KMS-11 (cell line): ENCODE data around the gene PARP11.

Source experiments
- H2AFZ ChIP-seq: fragments of 200-600 bp; sonication (generic); 2 replicates; pipeline ENCODE4 v1.6.1; 2016; ENCODE audit warnings: antibody characterized with exemption, mixed run types, low read depth
- H3K27ac ChIP-seq: fragments of 200-600 bp; sonication (generic); 2 replicates; pipeline ENCODE4 v1.6.1; 2016; ENCODE audit warnings: mild to moderate bottlenecking, mixed run types
- H3K27me3 ChIP-seq: fragments of 200-600 bp; sonication (generic); 2 replicates; pipeline ENCODE4 v1.6.1; 2017; ENCODE audit warnings: mild to moderate bottlenecking, low read depth, mixed run types, moderate library complexity; ENCODE audit not compliant: insufficient read depth
- H3K36me3 ChIP-seq: fragments of 200-600 bp; sonication (generic); 2 replicates; pipeline ENCODE4 v1.6.1; 2017; ENCODE audit warnings: mild to moderate bottlenecking, mixed run types; ENCODE audit not compliant: insufficient read depth
- H3K4me1 ChIP-seq: fragments of 200-600 bp; sonication (generic); 2 replicates; pipeline ENCODE4 v1.6.1; 2016; ENCODE audit warnings: mild to moderate bottlenecking, low read depth, mixed run types; ENCODE audit not compliant: poor library complexity, severe bottlenecking
- H3K4me2 ChIP-seq: fragments of 200-600 bp; sonication (generic); 2 replicates; pipeline ENCODE4 v1.7.0; 2016; ENCODE audit warnings: mild to moderate bottlenecking, mixed run types
- H3K4me3 ChIP-seq: fragments of 200-600 bp; sonication (generic); IDR thresholded peaks from 2 replicates; pipeline ENCODE4 v1.6.1; 2017; ENCODE audit warnings: low read depth, low read length, mixed read lengths; ENCODE audit not compliant: insufficient read depth
- H3K79me2 ChIP-seq: fragments of 200-600 bp; sonication (generic); 2 replicates; pipeline ENCODE4 v1.6.1; 2016; ENCODE audit warnings: low read depth, mixed run types; ENCODE audit not compliant: insufficient read depth
- H3K9ac ChIP-seq: fragments of 200-600 bp; sonication (generic); 2 replicates; pipeline ENCODE4 v1.6.1; 2016; ENCODE audit warnings: mild to moderate bottlenecking, mixed run types
- H4K20me1 ChIP-seq: fragments of 200-600 bp; sonication (generic); 2 replicates; pipeline ENCODE4 v1.6.1; 2016; ENCODE audit warnings: mild to moderate bottlenecking, mixed run types; ENCODE audit not compliant: insufficient read depth
- TF ChIP-seq, protein P1 (sequence below): fragments of 200-600 bp; sonication (generic); conservative IDR thresholded peaks from 2 replicates; pipeline ENCODE4 v1.6.1; 2017; ENCODE audit warnings: low read depth, mild to moderate bottlenecking, antibody characterized with exemption, low read length, moderate library complexity, mixed read lengths

Gene PARP11

DNA sequence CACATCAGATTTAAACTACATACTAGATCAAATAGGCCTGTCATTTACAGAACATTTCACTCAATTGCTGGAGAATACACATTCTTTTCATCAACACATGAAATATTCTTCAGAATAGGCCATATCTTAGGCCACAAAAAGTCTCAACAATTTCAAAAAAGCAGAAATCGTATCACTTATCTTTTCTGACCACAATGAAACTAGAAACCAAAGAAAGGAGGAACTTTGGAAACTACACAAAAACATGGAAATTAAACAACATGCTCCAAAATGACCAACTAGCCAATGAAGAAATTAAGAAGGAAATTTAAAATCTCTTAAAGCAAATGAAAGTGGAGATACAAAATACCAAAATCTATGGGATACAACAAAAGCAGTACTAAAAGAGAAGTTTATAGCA is 35.1 kb downstream of the PARP11 start:
- H3K4me2 ChIP-seq = no peak overlapping the region

DNA sequence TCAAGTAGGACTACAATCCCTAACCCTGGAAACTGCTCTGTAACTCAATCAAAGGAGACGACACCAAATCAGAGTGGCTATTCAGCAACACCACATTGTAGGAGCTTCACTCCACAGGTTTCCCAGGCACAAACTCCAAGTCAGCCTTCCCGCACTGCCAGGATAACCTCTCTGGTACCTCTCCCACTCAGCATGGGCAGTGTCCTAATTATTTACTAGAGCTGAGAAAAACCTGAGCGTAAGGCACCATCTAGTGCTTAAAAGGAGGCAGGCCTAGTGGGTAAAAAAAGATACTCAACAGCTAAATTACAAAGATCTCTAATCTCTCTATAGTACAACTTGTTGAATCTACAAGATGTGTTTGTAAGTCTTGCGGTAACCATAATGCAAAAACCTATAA is 36.1 kb downstream of the PARP11 start:
- Histone ChIP-seq H3K4me2 (no peak overlapping the region), H3K9ac (no peak overlapping the region), H3K4me3 (no peak overlapping the region), H3K27ac (no peak overlapping the region), H3K4me1 (peaks cover 11% of the 10 kb centered on the region), H3K36me3 (no peaks in the 10 kb centered on the region), H2AFZ (no peak overlapping the region; the same call in 1 of the 2 replicates), H4K20me1 (no peaks in the 10 kb centered on the region), H3K27me3 (no peaks in the 10 kb centered on the region), H3K79me2 (no peaks in the 10 kb centered on the region)
- TF ChIP-seq, protein P1, sequence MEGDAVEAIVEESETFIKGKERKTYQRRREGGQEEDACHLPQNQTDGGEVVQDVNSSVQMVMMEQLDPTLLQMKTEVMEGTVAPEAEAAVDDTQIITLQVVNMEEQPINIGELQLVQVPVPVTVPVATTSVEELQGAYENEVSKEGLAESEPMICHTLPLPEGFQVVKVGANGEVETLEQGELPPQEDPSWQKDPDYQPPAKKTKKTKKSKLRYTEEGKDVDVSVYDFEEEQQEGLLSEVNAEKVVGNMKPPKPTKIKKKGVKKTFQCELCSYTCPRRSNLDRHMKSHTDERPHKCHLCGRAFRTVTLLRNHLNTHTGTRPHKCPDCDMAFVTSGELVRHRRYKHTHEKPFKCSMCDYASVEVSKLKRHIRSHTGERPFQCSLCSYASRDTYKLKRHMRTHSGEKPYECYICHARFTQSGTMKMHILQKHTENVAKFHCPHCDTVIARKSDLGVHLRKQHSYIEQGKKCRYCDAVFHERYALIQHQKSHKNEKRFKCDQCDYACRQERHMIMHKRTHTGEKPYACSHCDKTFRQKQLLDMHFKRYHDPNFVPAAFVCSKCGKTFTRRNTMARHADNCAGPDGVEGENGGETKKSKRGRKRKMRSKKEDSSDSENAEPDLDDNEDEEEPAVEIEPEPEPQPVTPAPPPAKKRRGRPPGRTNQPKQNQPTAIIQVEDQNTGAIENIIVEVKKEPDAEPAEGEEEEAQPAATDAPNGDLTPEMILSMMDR = no peak

More for the DNA sequence above, 35.1 kb downstream of the PARP11 start:
- H3K36me3 ChIP-seq = no peaks in the 10 kb centered on the region
- H4K20me1 ChIP-seq = no peaks in the 10 kb centered on the region
- H3K4me1 ChIP-seq = peaks cover 11% of the 10 kb centered on the region
- H3K9ac ChIP-seq = no peak overlapping the region
- no peak overlapping the region for H3K4me3 ChIP-seq
- TF ChIP-seq, protein P1 = no peak
- H2AFZ ChIP-seq = no peak overlapping the region
- no peaks in the 10 kb centered on the region for H3K27me3 ChIP-seq
- H3K27ac ChIP-seq = no peak overlapping the region
- no peaks in the 10 kb centered on the region for H3K79me2 ChIP-seq

DNA sequence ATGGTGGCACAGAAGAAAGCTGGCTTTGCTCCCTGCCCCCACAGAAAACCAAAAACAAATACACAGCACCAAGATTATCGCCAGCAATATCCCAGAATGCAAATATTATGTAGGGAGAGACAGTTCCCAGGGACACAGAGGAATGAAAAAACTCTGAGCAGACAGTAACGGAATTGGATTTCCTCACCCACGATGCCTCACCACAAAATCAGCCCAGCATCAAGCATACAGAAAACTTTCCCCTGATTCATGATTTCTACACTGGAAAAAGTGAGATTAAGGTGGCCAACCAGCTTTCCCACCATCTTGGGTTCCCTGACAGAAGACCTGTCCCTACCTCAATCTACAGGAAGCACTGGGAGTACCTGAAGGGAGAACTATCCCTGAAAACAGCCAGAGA is 36.6 kb downstream of the PARP11 start:
- Histone ChIP-seq H3K36me3 (no peaks in the 10 kb centered on the region), H3K4me1 (peaks cover 11% of the 10 kb centered on the region), H3K79me2 (no peaks in the 10 kb centered on the region), H3K9ac (no peak overlapping the region), H3K4me2 (no peak overlapping the region), H3K27me3 (no peaks in the 10 kb centered on the region), H3K4me3 (no peak overlapping the region), H4K20me1 (no peaks in the 10 kb centered on the region), H3K27ac (no peak overlapping the region), H2AFZ (no peak overlapping the region; the same call in 1 of the 2 replicates)
- TF ChIP-seq, protein P1 = no peak

DNA sequence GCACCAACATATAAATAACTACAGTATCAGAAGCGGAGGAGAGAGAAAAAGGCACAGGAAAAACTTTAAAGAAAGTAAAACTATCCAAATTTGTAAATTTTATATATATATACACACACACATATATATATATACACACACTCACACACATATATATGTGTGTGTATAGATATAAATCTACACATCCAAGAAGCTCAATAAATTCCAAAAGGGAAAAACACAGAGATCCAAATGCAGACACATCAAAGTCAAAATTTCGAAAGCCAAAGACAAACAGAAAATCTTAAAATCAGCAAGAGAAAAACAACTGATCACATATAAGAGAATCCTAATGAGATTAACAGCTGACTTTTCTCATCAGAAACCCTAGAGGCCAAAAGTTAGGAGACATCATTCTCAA is 37.3 kb downstream of the PARP11 start:
- peaks cover 19% of the 10 kb centered on the region for H3K4me1 ChIP-seq
- no peak overlapping the region for H3K9ac ChIP-seq
- H2AFZ ChIP-seq = no peak overlapping the region
- TF ChIP-seq, protein P1 = no peak
- H3K79me2 ChIP-seq = no peaks in the 10 kb centered on the region
- H4K20me1 ChIP-seq = no peaks in the 10 kb centered on the region
- H3K4me2 ChIP-seq = no peak overlapping the region
- no peaks in the 10 kb centered on the region for H3K27me3 ChIP-seq
- no peaks in the 10 kb centered on the region for H3K36me3 ChIP-seq
- no peak overlapping the region for H3K27ac ChIP-seq
- no peak overlapping the region for H3K4me3 ChIP-seq

DNA sequence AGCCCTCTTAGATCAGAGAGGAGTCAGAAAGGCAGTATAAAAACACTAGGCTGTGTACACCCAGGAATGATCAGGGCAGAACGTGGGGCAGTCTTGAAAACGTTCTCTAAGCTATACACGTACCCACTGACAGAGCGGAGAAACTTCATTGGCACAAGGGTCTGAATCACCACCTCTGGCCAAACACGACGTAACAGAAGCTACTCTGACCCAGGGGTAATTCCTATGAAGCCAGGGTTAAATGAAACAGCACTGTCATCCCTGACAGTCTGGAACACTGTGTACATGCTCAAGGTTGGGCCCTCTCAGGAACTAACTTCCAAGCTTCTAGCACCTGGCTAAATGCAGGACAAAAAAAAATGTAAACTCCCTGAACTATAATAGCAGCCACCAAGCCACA is 38.4 kb downstream of the PARP11 start:
- no peaks in the 10 kb centered on the region for H3K79me2 ChIP-seq
- no peak overlapping the region for H3K27ac ChIP-seq
- no peak overlapping the region for H3K9ac ChIP-seq
- H3K27me3 ChIP-seq = no peaks in the 10 kb centered on the region
- TF ChIP-seq, protein P1 = no peak
- no peak overlapping the region for H3K4me2 ChIP-seq
- H2AFZ ChIP-seq = no peak overlapping the region
- no peak overlapping the region for H3K4me3 ChIP-seq
- no peaks in the 10 kb centered on the region for H4K20me1 ChIP-seq
- H3K36me3 ChIP-seq = no peaks in the 10 kb centered on the region
- peaks cover 25% of the 10 kb centered on the region for H3K4me1 ChIP-seq
